ENCODE results near the gene NACAD.
"Not testable (repeated sequence)": the region's sequence is repeated elsewhere in the genome, so short reads cannot be mapped to it uniquely, and the experiment has no call there.

Gene NACAD

DNA sequence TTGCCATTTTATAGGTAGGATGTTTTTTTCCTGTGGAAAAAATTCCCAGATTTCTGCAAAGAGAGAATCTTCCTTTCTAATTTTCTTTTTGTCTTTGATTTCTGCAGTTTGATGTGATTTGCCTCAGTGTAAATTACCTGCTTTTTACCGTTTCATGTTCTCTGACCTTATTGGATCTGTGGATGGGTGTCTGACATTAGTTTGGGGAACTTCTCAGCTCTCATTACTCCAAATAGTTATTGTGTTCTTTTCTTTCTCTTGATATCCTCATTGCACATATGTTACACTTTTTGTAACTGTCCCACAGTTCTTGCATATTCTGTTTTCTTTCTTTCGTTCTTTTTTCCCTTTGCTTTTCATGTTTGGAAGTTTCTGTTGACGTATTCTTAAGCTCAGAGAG lies 28.5 kb downstream of the NACAD start:
- no peak for DNase-seq

DNA sequence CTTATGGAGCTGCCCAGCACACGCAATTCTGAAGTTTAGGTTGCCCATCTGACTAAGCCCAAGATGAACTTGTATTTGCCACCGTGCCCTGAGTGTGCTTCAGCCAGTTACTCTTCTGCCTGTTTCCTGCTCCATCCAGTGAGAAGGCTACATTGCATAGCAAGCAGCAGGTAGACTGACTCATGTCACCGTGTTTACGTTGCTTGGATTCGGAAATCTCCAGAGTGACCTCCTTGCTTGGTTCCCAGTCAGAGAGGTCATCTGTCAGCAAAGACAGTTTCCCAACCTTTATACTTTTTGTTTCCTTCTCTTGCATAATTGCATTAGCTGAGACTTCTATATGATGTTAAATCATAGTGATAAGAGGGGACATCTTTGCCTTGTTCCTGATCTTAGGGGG lies 30.9 kb downstream of the NACAD start:
- no peak for DNase-seq

DNA sequence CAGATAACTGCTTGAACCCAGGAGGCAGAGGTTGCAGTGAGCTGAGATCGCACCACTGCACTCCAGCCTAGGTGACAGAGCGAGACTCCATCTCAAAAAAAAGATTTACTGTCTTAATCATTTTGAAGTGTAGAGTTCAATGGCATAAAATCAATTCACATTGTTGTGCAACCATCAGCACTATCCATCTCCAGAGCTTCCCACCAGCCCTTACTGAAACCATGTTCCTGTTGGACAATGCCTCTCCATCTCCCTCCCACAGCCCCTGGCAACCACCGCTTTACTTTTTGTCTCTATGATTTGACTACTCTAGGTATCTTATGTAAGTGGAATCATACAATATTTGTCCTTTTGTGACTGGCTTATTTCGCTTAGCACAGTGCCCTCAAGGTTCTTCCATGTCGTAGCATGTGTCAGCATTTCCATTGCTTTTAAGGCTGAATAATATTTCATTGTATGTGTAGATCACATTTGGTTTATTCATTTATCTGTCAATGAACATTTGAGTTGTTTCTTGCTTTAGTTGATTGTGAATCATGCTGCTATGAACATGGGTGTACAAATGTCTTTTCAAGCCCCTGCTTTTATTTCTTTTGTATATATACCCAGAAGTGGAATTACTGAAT lies 33.1 kb downstream of the NACAD start:
- no peak for DNase-seq

DNA sequence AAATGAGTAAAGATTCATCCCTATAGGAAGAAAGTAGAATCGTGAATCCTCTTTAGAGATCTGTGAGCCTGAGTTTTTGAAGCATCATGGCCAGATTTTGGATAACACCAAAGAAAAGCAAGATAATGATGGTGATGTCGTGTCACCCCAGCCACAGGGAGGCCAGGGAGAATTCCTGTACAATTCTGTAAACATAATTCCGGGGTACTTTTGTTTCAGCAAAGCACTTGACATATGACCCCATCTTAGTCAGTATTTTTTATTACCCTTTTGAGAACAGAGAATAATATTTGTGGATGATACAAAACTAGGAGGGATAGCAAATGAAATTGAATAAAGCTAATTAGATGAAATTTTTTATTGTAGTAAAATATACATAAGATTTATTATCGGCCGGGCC lies 33.8 kb downstream of the NACAD start:
- DNase-seq, result no peak

DNA sequence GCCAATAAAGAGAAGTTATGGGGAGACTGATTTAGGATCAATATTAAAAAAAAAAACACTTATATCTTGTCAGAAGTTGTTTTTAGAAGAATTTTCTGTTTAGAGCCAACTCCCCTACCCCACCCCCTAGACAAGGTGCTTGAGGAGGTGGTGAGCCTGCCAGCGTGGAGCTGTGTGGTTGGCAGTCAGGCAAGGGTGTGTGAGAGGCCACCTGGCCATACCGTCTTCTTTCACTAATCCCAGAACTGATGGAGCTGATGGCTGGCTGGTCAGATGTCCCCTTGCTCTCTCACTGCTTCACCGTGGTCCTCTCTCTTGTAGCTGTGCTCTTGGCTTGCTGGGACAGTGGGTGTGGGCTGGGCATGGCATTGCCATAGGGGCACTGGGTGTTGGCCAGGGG lies 34.3 kb downstream of the NACAD start:
- DNase-seq, result no peak

DNA sequence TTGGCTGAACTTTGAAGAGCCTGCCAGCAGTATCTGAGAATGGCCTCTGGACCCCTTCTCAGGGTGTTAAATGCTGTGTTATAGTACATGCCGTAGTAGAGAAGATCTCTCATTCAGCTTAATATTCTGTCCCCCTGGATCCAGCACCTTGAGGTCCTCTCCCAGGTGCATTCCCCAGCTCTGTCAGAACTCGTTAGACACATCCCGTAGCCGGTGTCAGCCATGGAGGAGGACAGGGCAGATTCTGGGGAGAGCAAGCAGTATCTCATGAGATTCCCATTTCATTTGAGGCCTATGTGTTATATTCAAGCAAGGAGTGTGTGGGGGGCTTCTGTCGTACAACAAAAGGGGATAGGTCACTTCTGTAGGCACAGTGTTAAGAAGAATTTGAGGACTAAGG lies 34.8 kb downstream of the NACAD start:
- DNase-seq, result no peak

DNA sequence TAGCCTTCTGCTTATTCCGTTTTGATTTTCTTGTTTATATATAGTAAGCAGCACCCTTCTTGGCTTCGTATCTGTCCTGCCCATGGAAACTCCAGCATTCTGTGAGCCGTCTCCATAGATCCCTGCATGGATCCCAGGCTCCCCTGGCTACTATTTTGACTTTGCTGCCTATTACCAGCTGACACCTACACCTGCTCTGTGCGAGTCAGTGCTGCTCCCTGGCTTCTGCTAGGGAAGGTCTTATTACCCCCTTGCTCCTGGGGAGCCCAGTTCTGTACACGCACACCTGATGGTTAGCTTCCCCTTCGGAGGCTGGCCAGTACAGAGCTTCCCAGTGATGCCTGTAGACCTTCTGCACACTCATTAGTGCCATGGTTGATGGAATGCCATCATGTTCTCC lies 35.4 kb downstream of the NACAD start:
- no peak for DNase-seq

DNA sequence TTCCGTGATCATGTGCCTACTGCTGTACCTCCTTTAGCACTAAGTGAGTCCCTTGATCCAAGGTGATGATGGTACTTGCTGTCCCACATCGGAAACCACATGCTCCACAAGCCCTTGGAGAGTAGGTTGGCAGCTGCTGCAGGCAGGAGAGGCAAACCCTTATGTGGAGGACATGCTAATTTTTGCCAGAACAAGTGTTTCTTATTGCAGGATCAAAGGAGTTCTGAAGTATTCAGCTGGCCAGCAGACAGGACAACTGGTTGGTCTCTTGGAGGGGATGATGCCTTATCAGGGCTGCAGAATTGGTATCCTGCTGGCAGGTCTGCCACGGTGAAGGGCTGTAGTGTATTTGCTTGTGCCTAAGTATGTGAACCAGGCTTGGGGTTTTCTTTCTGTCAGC lies 36.8 kb downstream of the NACAD start:
- no peak for DNase-seq

DNA sequence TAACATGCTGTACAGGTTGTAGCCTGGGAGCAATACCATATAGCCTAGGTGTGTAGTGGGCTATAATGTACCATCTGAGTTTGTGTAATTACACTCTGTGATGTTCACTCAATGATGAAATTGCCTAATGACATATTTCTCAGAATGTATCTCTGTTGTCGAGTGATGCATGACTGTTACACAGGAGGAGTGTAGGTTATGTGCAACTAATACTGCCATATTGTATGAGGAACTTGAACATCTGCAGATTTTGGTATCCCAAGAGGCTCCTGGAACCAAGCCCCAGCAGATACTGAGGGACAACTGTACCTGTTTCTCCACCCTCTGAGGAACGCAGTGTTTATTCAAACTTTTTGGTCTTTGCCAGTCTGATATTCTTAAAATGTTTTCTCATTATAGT lies 38.6 kb downstream of the NACAD start:
- DNase-seq, result no peak

DNA sequence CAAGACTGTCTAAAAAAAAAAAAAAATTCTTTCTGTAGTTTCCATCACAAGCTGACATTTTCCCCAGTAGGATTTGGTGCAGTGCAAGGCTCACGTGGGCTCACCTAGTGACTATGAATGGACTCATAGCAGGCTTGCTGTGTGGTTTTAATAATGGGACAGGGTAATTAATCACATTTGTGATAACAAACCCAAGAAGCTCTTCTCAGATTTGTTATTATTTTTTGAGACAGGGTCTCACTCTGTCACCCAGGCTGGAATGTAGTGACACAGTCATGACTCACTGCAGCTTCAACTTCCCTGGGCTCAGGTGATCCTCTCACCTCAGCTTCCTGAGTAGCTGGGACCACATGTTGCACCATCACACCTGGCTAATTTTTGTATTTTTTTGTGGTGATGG lies 40.0 kb downstream of the NACAD start:
- no peak for DNase-seq

DNA sequence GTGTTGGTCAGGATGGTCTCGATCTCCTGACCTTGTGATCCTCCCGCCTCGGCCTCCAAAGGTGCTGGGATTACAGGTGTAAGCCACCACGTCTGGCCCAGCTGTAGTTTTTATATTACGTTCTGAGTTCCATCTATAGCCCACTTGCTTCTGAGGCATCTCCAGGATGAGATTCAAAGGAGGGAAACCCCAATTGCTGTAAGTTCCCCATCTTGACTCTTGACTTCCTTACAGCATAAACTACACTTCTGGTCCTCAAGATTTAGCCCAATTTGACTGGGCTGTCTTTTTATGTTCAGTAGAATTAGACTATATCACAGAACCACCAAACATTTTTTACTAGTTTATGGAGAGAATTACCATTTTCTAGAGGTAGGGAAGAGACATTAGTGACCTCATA lies 44.4 kb downstream of the NACAD start:
- DNase-seq, result no peak

DNA sequence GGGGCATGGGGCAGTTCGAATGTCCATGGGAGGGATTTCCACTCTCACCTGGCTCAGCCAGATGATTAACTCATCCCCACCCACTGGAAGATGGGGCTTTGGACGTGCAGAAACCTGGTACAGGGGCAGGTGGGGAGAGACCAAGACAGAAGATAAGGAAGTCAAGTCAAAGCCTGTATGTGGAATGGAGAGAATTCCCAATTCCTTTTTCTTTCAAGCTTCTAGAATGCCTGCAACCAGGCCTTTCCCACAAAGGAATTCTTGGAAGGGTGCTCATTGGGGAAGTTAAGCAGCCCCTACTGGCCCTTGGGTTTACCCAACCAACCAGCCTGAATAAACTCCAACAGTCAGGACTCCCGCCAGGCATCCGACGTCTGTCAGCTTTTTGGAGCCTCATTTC lies 49.7 kb downstream of the NACAD start:
- no peak for DNase-seq

DNA sequence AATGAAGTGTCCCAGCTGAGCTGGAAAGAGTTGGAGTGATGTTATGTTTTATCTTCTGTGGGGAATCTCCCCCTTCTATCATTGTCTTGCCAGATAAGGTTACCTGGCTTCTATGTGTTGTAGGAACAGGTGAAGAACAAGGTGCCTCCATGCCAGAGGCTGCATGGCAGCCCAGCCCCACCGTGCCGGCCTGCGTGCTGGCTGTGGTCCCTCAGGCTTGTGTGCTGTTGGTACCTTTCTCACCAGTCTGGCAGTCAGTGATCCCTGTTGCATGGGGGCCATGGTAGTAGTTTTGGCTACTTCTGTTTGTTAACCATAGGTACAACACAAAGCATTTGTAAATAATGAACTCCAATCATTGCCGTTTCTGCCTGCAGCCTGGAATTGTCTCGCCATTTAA lies 50.9 kb downstream of the NACAD start:
- no peak for DNase-seq

DNA sequence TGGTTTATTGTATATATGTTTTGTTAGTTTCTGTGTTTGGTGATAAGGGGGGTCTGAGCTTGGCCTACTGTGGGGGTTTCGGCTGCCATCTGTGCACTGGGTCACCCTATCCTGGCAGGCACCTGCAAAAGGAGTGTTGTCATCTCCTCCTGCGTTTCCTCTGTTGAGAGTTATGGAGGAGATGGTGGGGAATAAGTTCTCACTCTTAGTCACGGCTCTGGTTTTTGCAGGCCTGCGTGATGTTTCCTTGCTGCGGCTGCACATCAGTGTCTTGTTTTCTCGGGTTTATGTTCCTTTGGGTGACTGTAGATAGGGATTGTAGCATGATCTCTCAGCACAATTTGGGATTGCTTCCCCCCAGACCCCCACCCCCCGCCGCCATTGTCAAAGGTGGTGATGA lies 52.0 kb downstream of the NACAD start:
- no peak for DNase-seq

DNA sequence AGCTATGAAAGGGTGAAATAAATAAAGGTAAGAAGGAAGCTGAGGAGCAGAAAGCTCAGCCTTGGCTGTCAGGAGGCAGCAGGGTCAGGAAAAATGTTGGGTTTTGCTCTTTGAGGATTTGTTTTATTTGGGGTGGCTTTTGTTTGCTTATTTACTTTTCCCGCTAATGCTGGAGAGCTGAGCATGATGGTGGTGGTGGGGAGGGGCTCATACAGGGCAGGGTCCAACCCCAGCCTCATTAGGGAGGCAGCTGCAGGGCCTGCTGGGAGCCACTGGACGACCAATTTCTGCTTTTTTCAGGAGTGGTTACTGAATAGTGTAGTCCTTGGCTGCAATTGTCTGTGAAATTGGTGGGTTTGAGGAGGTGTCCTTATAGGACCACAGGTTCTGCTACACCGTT lies 52.5 kb downstream of the NACAD start:
- no peak for DNase-seq

DNA sequence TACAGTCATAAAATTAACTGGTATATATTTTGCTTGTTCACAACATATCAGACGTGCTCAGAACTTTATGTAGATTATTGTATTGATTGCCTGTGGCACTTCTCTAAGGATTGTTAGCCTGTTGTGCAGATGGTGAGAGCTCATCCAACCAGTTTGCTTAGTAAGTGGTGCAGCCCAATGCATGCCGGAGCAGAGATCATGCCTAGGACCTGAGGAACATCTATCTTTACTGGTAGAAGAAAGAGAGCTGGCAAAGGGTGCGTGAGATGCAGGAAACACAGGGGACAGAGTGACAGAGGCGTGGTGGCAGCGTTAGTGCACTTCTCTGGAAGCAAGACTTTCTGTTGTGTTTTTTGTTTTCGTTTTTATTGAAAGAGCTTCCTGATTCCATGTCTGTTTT lies 52.9 kb downstream of the NACAD start:
- DNase-seq, result no peak

DNA sequence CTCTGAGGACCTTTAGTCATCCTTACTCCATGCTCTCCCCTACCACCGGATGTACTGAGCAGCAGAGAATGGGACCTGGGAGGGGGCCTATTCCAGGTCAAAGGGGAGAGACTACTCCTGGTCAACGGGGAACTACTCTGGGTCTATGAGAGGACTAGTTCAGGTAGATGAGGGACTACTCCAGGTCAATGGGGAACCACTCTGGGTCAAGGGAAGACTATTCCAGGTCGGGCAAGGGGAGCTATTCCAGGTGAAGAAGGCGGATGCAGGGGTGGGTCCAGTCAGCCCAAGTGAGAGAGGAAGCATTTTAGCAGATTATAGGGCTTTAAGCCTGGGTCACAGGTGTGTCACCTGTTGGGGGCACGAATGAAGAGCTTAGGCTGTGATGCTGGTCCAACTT lies 53.4 kb downstream of the NACAD start:
- no peak for DNase-seq

DNA sequence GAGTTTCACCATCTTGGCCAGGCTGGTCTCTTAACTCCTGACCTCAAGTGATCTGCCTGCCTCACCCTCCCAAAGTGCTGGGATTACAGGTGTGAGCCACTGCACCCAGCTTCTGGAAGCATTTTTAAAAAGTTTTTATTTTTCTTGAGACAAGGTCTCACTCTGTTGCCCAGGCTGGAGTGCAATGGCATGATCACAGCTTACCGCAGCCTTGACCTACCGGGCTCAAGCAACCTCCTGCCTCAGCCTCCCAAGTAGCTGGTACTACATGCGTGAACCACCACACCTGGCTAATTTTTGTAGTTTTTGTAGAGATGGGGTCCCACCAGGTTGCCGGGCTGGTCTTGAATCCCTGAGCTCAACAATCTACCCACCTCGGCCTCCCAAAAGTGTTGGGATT lies 54.1 kb downstream of the NACAD start:
- not testable (repeated sequence) for DNase-seq

DNA sequence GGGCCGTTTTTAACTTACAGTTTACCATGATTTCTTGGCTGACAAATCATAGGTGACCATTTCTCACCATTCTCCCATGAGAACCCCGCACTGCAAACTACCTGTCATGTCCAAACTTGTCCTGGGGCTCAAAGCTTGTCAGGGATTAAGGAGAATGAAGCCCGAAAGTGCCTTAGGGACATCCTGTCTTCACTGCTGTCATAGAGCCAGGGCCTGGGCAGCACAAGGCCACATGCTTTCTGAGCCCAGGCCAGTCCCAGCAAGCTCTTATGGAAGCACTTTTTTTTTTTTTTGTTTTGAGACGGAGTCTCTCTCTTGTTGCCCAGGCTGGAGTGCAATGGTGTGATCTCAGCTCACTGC lies 54.9 kb downstream of the NACAD start:
- DNase-seq, result peak in 5 of 56 donors; percentile 5 to 22 (median 10)

DNA sequence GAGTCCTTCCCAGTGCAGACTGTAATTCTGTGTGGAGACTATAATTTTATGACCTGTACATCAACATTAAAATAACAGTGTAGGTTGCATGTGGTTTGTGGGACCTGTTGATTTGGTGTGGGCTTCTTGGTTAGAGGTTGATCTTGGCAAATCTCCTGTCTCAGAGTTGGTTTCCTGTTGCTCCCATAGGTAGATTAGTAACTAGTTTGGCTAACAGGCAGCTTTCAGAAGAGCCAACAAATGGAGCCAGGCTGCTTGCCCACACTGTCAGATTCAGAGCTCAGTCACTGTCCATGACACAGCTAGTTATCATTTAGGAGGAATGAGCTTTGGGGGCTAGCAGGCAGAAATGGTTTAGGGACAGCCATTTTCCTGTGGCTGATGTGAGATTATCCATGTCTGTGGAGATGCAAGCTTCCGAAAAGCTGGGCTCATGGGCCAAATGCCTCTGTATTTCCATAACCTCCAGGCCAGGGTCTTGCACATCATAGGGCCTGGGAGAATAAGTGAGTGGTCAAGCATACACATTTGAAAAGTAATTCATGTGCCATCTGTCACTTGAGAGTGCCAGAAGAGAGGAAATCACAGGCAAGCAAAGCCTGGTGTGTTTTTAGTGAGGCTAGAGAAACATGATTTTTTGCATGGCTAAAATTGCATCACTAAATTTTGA lies 55.4 kb downstream of the NACAD start:
- DNase-seq, result no peak

DNA sequence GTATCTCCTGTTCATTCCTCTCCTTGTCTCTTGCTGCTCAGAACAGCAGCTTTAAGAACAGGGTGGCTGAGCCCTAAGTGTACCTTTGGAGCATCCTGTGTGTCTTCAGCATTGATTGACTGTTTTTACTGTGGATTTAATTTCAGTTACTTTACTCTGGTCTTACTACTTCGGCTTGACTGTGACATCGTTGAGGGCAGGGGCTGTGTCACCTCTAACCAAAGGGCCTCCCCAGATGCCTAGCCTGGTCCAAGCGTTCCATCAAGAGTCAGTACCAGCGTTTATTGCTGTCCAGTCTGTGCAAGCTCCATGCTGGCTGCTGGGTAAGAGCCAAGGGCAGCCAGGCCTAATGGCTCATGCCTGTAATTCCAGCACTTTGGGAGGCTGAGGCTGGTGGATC lies 56.3 kb downstream of the NACAD start:
- no peak for DNase-seq

DNA sequence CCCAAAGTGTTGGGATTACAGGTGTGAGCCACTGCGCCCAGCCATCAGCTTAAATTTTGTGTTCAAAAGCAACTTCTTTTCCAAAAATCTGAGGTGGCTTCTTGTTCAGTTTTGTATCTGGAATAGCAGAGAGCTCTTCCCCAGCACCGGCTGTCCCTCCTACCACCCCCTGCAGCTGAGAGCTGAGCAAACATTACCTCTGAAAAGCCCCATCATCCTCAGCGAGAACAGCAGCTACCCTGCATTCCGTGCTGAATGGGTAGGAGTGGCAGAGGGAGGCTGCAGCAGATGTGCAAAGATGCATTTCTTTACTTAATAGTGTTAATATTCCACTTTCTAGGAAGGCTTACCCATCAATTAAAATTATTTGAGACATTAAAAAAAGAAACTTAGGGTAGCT lies 56.9 kb downstream of the NACAD start:
- DNase-seq, result peak in 2 of 56 donors; percentile 13 to 18

Measured in amygdala (tissue), 56 donors.